AG04450 (cell line): ENCODE measurements around the gene PDE7B. TPM values are rescaled to one million over a fixed set of nuclear protein-coding genes. Genes with fewer than 3 reads are reported as not detected.

Experiments
- CTCF ChIA-PET: fragments of 300-600, 350-600 bp; formaldehyde crosslinking; extraction: SDS; loops from one replicate; lab custom pipeline; 2022; ENCODE audit warnings: antibody characterized with exemption, inconsistent platforms; lab: Charles Lee
- POLR2A ChIA-PET: fragments of 350-600 bp; formaldehyde crosslinking; extraction: SDS; loops from one replicate; lab custom pipeline; 2021; ENCODE audit warnings: antibody characterized with exemption, inconsistent platforms; lab: Yijun Ruan, JAX
- DNase-seq: peaks from one replicate; pipeline ENCODE4 v3.0.0-alpha.2; 2011; ENCODE audit warnings: low read depth, low spot score
- H3K27ac ChIP-seq: one replicate; pipeline ENCODE4 v1.5.1; 2012; ENCODE audit warnings: low read depth, low read length, control low read depth
- H3K27me3 ChIP-seq: one replicate; pipeline ENCODE4 v1.6.0; 2012; ENCODE audit warnings: low read length; ENCODE audit not compliant: control insufficient read depth, insufficient read depth
- H3K4me3 ChIP-seq: 2 replicates; pipeline ENCODE4 v1.5.1; 2011; ENCODE audit warnings: mild to moderate bottlenecking, low read depth, low read length, control low read depth
- H3K9me3 ChIP-seq: 2 replicates; pipeline ENCODE4 v1.5.1; 2012; ENCODE audit warnings: low read length; ENCODE audit not compliant: control insufficient read depth, insufficient read depth
- CTCF ChIP-seq: IDR thresholded peaks from 2 replicates; pipeline ENCODE4 v1.5.1; 2011; ENCODE audit warnings: low read depth, low read length, control low read depth, inconsistent platforms
- polyA plus RNA-seq: library from polyadenylated mRNA; depleted of rRNA; stranded (reverse); fragments of >200 nt; gene quantifications from 2 replicates; pipeline ENCODE4 v1.2.3, GENCODE V29; 2011

Gene PDE7B
- polyA plus RNA-seq, 1 experiment = 17.4 TPM

- Histone ChIP-seq H3K27ac (no peak overlapping the region), H3K27me3 (no peaks in the 10 kb centered on the region), H3K9me3 (peaks cover 2% of the 10 kb centered on the region; the same call in 1 of the 2 replicates), H3K4me3 (0 out of 2 replicates have a peak overlapping the region, but pooled peaks have one; percentile 5)
- TF ChIP-seq CTCF = no peak
- POLR2A ChIA-PET = no interaction called here
- DNase-seq = no peak
- CTCF ChIA-PET = no interaction called here
These were observed 144.0 kb downstream of the PDE7B start for GRCh38 chr6:135995545-135995898.

- ChIA-PET CTCF (no interaction called here), POLR2A (no interaction called here)
- DNase-seq = no peak
- TF ChIP-seq CTCF = no peak
- no peak overlapping the region for H3K4me3 ChIP-seq
- H3K27me3 ChIP-seq = no peaks in the 10 kb centered on the region
- peaks cover 3% of the 10 kb centered on the region; the same call in 1 of the 2 replicates for H3K9me3 ChIP-seq
- no peak overlapping the region for H3K27ac ChIP-seq
These were observed 145.2 kb downstream of the PDE7B start for GRCh38 chr6:135996668-135997067.

- Histone ChIP-seq H3K27ac (no peak overlapping the region), H3K4me3 (no peak overlapping the region), H3K27me3 (no peaks in the 10 kb centered on the region), H3K9me3 (peaks cover 3% of the 10 kb centered on the region; the same call in 1 of the 2 replicates)
- ChIA-PET CTCF (no interaction called here), POLR2A (no interaction called here)
- TF ChIP-seq CTCF = no peak
- no peak for DNase-seq
These were observed 147.9 kb downstream of the PDE7B start for GRCh38 chr6:135999393-135999792.

- POLR2A ChIA-PET = no interaction called here
- Histone ChIP-seq H3K4me3 (no peak overlapping the region), H3K27me3 (no peaks in the 10 kb centered on the region), H3K27ac (no peak overlapping the region), H3K9me3 (no peaks in the 10 kb centered on the region)
- CTCF ChIA-PET = no interaction called here
- TF ChIP-seq CTCF = no peak
- DNase-seq = no peak
These were observed 155.8 kb downstream of the PDE7B start for GRCh38 chr6:136007345-136007744.

GRCh38 chr6:136011475-136011874 is 160.0 kb downstream of the PDE7B start:
- CTCF ChIA-PET = interaction anchor here (1.5 kb wide), 1 partner anchor 215 kb away, joined by 4 read pairs; no protein-coding TSS in a partner anchor
- no peaks in the 10 kb centered on the region for H3K9me3 ChIP-seq
- peak overlapping the region; percentile 46; the same call in 1 of the 2 replicates for H3K4me3 ChIP-seq
- no peak for TF ChIP-seq CTCF
- POLR2A ChIA-PET = no interaction called here
- DNase-seq = no peak
- H3K27me3 ChIP-seq = no peaks in the 10 kb centered on the region
- H3K27ac ChIP-seq = peak overlapping the region; percentile 98
